ENCODE measurements around the gene PCP2. TPM values are rescaled to one million over a fixed set of nuclear protein-coding genes. Genes with fewer than 3 reads are reported as not detected.

Gene PCP2
- total and polyA plus RNA-seq, 12 donors, result 0.92 to 7.4 (median 2.0) TPM; not detected in 4

GRCh38 chr19:7628589-7629311 lies 4.8 kb downstream of the PCP2 start:
- peaks cover 21 to 24% of the 10 kb centered on the region in 2 donors for H3K4me1 ChIP-seq (replicated peaks in 1 of 2)
- H3K36me3 ChIP-seq (replicated peaks in 1 of 2), result peaks cover 0 to 23% of the 10 kb centered on the region in 2 donors
- peak overlapping the region in 4 of 5 donors; percentile 57 to 86 (median 82) for H3K27ac ChIP-seq
- WGBS, 4 donors, result 4 to 9% (median 4%) methylated on average over 13 to 15 of the region's 15 CpGs
- no peaks in the 10 kb centered on the region for H3K27me3 ChIP-seq
- no peak for TF ChIP-seq CTCF (IDR thresholded peaks at IDR 0.05)
- no peak for TF ChIP-seq POLR2A (IDR thresholded peaks at IDR 0.05)
- intact Hi-C loops (cut with DNase I), result no loop called here
- DNase-seq, result no peak
- no peaks in the 10 kb centered on the region for H3K9me3 ChIP-seq (replicated peaks in 1 of 3)
- H3K4me3 ChIP-seq, result peak overlapping the region; percentile 63 to 94 (median 78)

DNA sequence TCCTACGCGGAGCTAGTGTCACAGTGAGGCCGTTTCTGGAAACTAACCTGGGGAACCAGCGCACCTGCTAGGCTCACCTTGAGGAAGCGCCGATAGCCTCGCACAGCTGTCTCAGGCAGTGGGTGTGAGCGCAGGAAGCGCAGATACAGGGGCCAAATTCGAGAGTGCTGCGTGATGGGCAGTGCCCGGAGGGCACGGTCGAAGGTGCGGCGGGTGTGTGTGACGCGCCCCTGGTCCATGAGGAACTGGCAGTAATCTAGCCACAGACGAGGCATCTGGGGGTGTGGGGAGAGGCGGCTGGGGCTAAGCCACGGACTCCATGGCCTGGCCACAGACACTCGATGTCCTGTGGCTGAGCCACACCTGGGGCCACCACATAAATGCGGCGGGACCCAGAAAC lies 6.4 kb downstream of the PCP2 start:
- intact Hi-C loops (cut with DNase I), result no loop called here
- Histone ChIP-seq H3K4me1 (replicated peaks in 1 of 2) (peaks cover 21 to 24% of the 10 kb centered on the region in 2 donors), H3K4me3 (no peak overlapping the region), H3K27me3 (no peaks in the 10 kb centered on the region), H3K27ac (no peak overlapping the region), H3K36me3 (replicated peaks in 1 of 2) (peaks cover 0 to 39% of the 10 kb centered on the region in 2 donors), H3K9me3 (replicated peaks in 1 of 3) (no peaks in the 10 kb centered on the region)
- DNase-seq, result no peak
- no peak for TF ChIP-seq POLR2A (IDR thresholded peaks at IDR 0.05)
- TF ChIP-seq CTCF (IDR thresholded peaks at IDR 0.05), result no peak
- 84 to 96% (median 92%) methylated on average over 19 to 24 of the region's 24 CpGs for WGBS, 4 donors

DNA sequence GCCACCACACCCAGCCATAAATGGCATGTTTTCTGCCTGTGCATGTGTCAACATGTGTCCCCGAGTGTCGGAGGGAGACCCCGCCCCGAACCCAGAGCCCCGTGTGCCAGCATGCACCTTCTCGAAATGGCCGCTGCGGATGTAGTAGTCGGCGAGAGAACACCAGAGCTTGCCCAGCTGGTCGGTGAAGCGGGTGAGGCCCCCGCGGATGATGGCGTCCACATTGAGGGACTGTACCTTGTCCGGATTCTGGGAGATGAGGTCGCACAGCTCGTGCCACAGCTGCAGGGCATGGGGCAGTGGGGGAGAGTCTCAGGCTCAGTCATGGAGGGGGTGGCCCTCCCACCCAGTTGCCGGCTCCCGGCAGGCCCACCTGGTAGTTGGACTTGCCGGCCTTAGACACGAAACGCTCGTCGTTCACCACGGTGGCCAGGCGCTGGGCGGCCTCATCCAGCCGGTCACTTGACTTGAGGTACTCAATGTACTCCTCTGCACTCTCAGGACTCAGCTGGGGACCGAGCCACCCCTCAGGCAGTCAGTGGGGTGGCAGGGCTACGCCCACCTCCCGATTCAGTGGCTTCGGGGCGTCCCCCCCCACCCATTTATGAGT lies 7.7 kb downstream of the PCP2 start:
- TF ChIP-seq POLR2A (IDR thresholded peaks at IDR 0.05) (no peak), CTCF (IDR thresholded peaks at IDR 0.05) (no peak)
- Histone ChIP-seq H3K36me3 (replicated peaks in 1 of 2) (peaks cover 0 to 52% of the 10 kb centered on the region in 2 donors), H3K4me3 (no peak overlapping the region), H3K27ac (no peak overlapping the region), H3K9me3 (replicated peaks in 1 of 3) (no peaks in the 10 kb centered on the region), H3K27me3 (no peaks in the 10 kb centered on the region), H3K4me1 (replicated peaks in 1 of 2) (peaks cover 19 to 22% of the 10 kb centered on the region in 2 donors)
- intact Hi-C loops (cut with DNase I), result no loop called here
- peak in 1 of 7 donors; percentile 13 for DNase-seq
- WGBS, 4 donors, result 95 to 100% (median 96%) methylated on average over 2 to 34 of the region's 34 CpGs

DNA sequence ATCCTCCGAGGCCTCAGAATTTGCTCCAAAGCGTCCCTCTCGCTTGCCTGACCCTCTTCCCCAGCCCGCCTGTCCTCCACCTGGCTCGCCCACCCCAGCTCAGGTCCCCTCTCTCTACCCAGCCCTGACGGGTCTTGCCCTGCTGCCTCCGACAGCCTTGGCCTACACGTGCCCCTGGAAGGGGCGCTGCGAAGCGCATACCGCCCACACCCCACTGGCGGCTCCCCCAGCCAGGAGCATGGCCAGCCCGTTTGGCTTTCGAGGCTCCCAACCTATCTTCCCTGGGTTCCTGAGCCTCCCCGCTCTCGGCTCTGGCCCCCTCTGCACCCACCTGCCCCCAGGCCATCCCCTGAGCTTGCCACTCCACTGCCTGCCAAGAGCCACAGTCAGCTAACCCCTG lies 8.7 kb downstream of the PCP2 start:
- intact Hi-C loops (cut with DNase I), result no loop called here
- 85 to 92% (median 91%) methylated on average over 9 to 17 of the region's 17 CpGs for WGBS, 4 donors
- Histone ChIP-seq H3K4me3 (no peak overlapping the region), H3K9me3 (replicated peaks in 1 of 3) (no peaks in the 10 kb centered on the region), H3K27ac (no peak overlapping the region), H3K4me1 (replicated peaks in 1 of 2) (peaks cover 9 to 14% of the 10 kb centered on the region in 2 donors), H3K36me3 (replicated peaks in 1 of 2) (peaks cover 0 to 62% of the 10 kb centered on the region in 2 donors), H3K27me3 (no peaks in the 10 kb centered on the region)
- DNase-seq, result no peak
- TF ChIP-seq POLR2A (IDR thresholded peaks at IDR 0.05) (no peak), CTCF (IDR thresholded peaks at IDR 0.05) (no peak)

Measured in adrenal gland (tissue), 12 donors.